Memory B cell (primary cell): ENCODE measurements around the gene PNKD.

Source experiments
- ATAC-seq: fragments of 150-1000 bp; cut with Tn5 transposase; 2 replicates; pipeline ENCODE4 v1.10.0; 2021; ENCODE audit warnings: low read depth, mild to moderate bottlenecking, moderate library complexity
- DNase-seq, 2 donors: peaks; one replicate each; pipeline ENCODE4 v3.0.0; 2022; ENCODE audit warnings: low spot score in 2 of 2
- H3K27ac Mint-ChIP-seq: one replicate; pipeline ENCODE4 v1.8.0; 2022; ENCODE audit warnings: mild to moderate bottlenecking, moderate library complexity, mixed read lengths
- H3K27me3 Mint-ChIP-seq: one replicate; pipeline ENCODE4 v1.8.0; 2022; ENCODE audit warnings: mixed read lengths
- H3K36me3 Mint-ChIP-seq: one replicate; pipeline ENCODE4 v1.8.0; 2022; ENCODE audit warnings: mild to moderate bottlenecking, mixed read lengths
- H3K4me1 Mint-ChIP-seq: one replicate; pipeline ENCODE4 v1.8.0; 2022; ENCODE audit warnings: mixed read lengths
- H3K4me3 Mint-ChIP-seq: one replicate; pipeline ENCODE4 v1.8.0; 2022; ENCODE audit warnings: mild to moderate bottlenecking, moderate library complexity, mixed read lengths
- H3K9me3 Mint-ChIP-seq: one replicate; pipeline ENCODE4 v1.8.0; 2022; ENCODE audit warnings: mixed read lengths

Gene PNKD

DNA sequence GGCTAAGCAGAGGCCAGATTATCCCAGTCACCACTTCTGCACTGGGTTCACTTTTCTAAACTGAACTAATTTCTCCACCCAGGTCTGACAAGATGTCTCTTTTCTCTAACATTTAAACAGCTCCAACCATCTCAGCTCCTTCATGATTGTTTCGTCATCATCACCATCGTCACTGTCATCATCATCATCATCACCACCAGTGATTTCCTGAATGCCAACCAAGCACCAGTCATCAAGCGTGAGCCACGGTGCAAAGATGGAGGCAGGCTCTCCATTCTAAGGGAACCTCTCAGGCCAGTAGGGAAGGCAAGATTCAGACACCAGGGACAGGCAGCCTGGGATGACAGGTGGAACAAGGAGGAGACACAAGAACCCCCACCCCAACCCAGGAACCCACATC lies 47.5 kb downstream of the PNKD start:
- Mint-ChIP-seq H3K27ac (no peak overlapping the region), H3K9me3 (no peaks in the 10 kb centered on the region), H3K27me3 (no peaks in the 10 kb centered on the region), H3K4me3 (no peak overlapping the region), H3K4me1 (peaks cover 25% of the 10 kb centered on the region), H3K36me3 (no peaks in the 10 kb centered on the region)
- no peak for ATAC-seq
- no peak for DNase-seq

DNA sequence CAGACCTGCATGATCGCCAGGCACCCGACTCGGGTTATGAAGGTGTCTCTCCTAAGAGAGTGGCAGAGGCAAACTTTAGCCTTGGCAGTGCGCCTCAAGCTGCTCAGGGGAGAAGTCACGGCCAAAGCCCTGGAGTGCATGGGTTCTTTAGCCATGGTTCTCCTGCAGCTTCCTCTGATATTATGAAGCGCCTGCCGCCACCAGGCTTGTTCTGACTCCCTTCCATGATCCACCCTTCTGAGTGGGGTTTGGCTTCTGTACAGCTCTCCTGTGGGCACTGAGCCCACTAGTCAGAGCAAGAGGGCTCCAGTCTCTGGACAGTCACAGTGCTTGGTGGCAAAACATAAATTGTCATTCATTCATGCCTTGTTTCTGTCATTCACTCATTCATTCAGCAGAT lies 47.9 kb downstream of the PNKD start:
- Mint-ChIP-seq H3K27ac (no peak overlapping the region), H3K9me3 (no peaks in the 10 kb centered on the region), H3K4me1 (peaks cover 26% of the 10 kb centered on the region), H3K4me3 (no peak overlapping the region), H3K36me3 (no peaks in the 10 kb centered on the region), H3K27me3 (no peaks in the 10 kb centered on the region)
- DNase-seq (no peak), ATAC-seq (no peak)

DNA sequence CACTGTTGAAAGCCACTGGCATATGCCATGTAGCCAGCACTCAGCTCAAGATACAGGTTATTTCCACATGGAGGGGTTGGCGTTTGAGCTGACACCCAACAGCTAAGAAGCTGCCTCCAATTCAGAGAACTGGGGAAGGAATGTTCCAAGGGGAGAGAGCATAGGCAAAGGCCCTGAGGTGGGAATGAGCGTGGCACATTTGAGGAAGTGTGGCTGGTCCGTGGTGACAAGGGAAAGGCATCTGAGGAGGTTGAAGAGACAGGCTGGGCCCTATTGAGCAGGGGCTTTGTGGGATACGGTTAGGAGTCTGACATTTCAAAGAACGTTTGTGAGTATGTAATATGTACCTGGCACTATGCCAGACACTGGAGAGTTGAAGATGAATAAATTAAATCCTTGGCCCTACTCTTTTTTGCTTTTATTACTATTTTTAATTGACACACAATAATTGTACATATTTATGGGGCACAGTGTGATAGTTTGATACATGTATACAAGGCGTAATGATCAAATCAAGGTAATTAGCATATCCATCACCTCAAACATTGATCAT lies 49.6 kb downstream of the PNKD start:
- DNase-seq (no peak), ATAC-seq (no peak)
- Mint-ChIP-seq H3K27ac (no peak overlapping the region), H3K9me3 (no peaks in the 10 kb centered on the region), H3K36me3 (no peaks in the 10 kb centered on the region), H3K4me3 (no peak overlapping the region), H3K27me3 (peaks cover 5% of the 10 kb centered on the region), H3K4me1 (peaks cover 34% of the 10 kb centered on the region)

DNA sequence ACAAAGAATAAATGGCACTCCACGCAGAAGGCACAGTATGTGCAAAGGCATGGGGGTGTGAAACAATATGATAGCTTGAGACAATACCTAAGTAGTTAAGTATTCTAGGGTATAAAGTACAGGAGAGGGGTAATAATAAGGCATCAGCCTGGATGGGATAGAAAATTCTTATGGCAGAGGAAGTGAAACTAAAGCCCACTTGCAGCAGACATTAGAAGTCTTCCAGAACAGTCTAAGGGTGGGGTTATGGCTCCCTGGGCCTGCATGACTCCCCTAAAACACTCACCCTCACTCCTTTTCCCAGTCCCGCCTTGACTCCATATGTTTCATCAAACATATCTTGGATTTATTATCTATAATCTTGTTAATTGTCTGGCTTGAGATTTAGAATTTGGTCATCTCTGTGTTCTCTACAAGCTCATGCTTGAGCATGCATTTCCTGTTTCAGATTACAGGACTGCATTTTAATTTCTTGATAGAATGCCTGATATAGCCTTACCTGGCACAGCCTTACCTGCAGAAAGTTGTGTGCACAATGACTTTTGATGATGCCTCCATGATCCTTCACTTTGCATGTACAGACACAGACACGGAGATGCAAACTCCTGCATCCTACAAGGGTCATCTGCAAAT lies 50.5 kb downstream of the PNKD start:
- no peaks in the 10 kb centered on the region for H3K9me3 Mint-ChIP-seq
- peak in 1 of 2 donors; percentile 10 for DNase-seq
- no peaks in the 10 kb centered on the region for H3K36me3 Mint-ChIP-seq
- H3K27me3 Mint-ChIP-seq: peaks cover 5% of the 10 kb centered on the region
- H3K4me1 Mint-ChIP-seq: peaks cover 32% of the 10 kb centered on the region
- peak; percentile 57 for ATAC-seq
- H3K27ac Mint-ChIP-seq: no peak overlapping the region
- H3K4me3 Mint-ChIP-seq: peak overlapping the region; percentile 29

DNA sequence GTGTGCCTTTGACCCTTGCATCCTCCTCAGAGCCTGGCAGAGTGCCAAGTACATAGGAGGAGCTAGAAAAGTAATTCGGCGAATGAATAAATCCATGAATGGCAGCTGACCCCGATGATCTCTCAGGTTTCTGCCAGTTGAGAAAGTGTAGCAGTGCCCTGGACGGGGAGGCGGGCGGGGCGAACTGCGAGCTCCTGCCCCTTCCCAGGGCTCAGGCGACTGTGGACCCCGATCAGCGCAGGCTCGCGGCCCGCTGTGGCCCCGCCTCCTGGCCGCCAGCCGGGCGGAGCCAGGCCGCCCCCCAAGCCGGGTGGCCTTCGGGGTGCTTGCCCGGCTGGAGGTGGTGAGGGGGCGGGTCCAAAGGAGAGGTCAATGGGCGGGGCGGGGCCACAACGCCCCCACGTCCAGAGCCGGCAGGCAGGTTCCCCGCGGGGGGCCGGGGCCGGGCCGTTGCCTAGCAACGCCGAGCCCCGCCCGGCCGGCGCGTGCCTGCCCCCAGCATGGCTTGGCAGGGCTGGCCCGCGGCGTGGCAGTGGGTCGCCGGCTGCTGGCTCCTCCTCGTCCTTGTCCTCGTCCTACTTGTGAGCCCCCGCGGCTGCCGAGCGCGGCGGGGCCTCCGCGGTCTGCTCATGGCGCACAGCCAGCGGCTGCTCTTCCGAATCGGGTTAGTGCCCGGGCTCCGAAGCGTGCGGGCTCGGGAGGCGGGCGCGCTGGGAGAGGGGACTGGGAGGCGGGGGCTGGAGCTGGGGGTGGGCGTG lies 52.6 kb downstream of the PNKD start:
- Mint-ChIP-seq H3K27ac (peak overlapping the region; percentile 68), H3K4me1 (peaks cover 29% of the 10 kb centered on the region), H3K27me3 (peaks cover 5% of the 10 kb centered on the region), H3K4me3 (peak overlapping the region; percentile 84), H3K36me3 (no peaks in the 10 kb centered on the region), H3K9me3 (no peaks in the 10 kb centered on the region)
- ATAC-seq (peak; percentile 69), DNase-seq (peak; percentile 25 to 41)

DNA sequence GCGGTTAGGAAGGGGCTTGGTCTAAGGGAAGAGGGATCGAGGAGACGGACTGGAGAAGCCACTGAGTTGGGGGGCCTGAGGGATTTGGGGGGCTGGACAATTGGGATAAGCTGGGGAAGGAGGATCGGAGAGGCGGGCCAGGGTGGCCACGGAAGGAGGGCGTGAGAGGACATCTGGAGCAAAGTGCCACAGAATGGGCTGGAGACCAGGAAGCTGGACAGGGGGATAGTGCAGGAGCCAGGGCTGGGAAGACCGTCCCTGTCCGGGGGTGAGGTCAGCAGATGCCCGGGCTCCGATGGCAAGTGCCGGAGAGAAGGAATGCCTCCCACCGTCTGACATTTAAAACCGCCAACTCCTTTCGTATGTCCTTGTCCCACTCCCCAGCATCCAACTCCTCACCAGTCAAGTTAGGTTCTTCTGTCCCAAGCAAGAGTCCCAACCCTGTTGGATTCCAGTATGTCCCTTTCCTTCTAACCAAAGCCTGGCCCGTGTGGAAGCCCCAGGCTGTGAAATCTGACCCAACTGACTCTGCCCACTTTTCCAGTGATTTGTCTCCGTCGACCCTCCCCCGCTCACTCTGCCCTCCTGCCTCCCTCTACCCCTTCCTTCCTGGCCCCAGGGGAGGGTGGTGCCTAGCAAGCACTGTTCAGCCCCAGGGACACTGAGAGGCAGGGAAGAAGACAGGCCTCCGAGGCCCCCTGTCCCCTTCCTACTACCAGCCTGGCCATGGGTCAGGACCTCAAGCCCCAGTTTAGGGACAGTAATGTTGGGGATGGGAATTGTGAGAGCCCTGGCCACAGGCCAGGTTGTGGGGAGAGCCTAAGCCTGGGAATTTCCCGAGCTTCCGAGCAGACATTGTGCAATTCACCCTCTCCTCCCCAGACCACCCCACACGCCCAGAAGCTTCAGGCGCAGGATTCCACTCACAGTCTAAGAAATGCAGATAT lies 53.5 kb downstream of the PNKD start:
- peak overlapping the region; percentile 84 for H3K4me3 Mint-ChIP-seq
- no peak for ATAC-seq
- no peaks in the 10 kb centered on the region for H3K36me3 Mint-ChIP-seq
- H3K27ac Mint-ChIP-seq: peak overlapping the region; percentile 68
- peaks cover 5% of the 10 kb centered on the region for H3K27me3 Mint-ChIP-seq
- DNase-seq: no peak
- H3K4me1 Mint-ChIP-seq: peaks cover 29% of the 10 kb centered on the region
- no peaks in the 10 kb centered on the region for H3K9me3 Mint-ChIP-seq

DNA sequence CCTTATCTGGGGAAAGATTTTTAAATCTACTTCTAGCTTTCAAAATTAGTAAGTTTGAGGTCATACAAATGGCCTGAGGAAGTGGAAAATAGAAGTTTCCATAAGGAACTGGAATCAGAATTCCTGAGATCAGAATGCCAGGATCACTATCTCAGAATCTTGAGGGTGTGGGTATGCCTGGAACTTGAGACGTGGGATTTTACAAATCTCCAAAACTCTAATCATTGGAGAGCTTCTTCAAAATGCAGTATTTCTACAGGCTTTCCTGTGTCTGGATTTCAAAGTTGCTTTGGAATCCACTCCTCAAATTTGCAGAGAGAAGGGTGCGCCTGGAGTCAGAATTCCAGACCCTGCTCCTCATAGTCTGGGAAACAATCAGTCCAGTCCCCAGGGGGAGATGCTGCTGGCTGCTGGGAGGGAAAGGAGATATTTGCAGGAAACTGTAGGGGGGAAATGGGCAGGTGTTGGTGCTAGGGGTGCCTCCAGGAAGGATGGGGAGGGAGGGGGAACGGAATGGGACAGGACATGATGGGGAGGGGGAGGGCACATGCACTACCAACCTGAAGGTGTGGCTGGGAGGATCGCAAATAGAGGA lies 55.3 kb downstream of the PNKD start:
- Mint-ChIP-seq H3K4me1 (peaks cover 39% of the 10 kb centered on the region), H3K4me3 (no peak overlapping the region)

DNA sequence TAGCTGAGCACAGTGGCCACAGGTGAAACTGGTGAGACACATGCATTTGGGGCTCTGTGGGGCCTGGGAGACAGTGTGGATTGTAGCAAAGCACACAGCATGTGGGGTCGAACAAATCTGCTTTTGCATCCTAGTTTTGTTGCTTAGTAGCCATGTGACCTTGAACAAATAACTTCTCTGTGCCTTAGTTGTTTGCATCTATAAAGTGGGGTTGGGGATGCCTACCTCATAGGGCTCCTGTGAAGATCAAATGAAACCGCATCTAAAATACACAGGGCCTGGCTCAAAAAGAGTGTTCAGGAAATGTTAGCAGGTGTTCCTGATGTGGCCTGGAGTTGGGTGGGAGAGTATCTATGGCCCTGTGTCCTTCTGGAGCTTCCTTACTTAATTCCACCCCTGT lies 56.0 kb downstream of the PNKD start:
- H3K36me3 Mint-ChIP-seq: no peaks in the 10 kb centered on the region
- no peaks in the 10 kb centered on the region for H3K9me3 Mint-ChIP-seq
- peaks cover 5% of the 10 kb centered on the region for H3K27me3 Mint-ChIP-seq
- H3K4me3 Mint-ChIP-seq: no peak overlapping the region
- no peak for DNase-seq
- H3K27ac Mint-ChIP-seq: no peak overlapping the region
- ATAC-seq: no peak
- peaks cover 34% of the 10 kb centered on the region for H3K4me1 Mint-ChIP-seq

More for the DNA sequence above, 55.3 kb downstream of the PNKD start:
- Mint-ChIP-seq H3K9me3 (no peaks in the 10 kb centered on the region), H3K27me3 (peaks cover 5% of the 10 kb centered on the region), H3K27ac (no peak overlapping the region), H3K36me3 (no peaks in the 10 kb centered on the region)
- DNase-seq (no peak), ATAC-seq (no peak)

DNA sequence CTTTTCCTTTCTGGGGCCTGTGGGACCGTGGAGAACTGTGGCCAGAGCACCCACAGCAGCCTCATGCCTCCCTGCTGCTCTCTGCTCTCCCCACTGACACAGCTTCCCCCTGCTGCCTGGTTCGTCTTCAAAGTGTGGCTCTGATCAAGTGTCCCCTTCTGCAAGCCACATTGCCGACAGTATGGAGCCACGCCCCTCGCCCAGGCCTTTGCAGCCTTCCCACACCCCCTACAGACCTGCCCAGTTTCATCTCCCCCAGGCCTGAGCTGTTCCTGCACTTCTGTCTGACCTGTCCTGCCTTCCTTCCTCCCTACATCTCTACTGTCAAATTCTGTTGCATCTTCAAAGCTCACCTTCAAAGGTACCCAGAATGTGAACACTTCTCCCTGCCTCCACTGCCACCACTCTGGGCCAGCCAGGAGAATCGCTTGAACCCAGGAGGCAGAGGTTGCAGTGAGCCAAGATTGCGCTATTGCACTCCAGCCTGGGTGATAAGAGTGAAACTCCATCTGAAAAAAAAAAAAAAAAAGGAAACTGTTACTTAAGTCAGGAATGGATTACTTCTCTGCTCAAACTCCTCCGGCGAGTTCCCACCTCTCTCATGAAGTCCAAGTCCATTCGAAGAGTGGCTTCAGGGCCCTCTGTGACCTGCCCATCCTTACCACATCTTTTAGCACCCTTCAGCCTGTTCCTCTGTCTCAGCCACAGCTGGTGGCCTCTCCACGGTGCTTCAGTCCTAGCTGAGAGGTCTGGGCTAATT lies 57.3 kb downstream of the PNKD start:
- Mint-ChIP-seq H3K27me3 (peaks cover 5% of the 10 kb centered on the region), H3K4me3 (no peak overlapping the region), H3K36me3 (no peaks in the 10 kb centered on the region), H3K4me1 (peaks cover 29% of the 10 kb centered on the region), H3K9me3 (no peaks in the 10 kb centered on the region), H3K27ac (no peak overlapping the region)
- DNase-seq: no peak
- ATAC-seq: no peak

DNA sequence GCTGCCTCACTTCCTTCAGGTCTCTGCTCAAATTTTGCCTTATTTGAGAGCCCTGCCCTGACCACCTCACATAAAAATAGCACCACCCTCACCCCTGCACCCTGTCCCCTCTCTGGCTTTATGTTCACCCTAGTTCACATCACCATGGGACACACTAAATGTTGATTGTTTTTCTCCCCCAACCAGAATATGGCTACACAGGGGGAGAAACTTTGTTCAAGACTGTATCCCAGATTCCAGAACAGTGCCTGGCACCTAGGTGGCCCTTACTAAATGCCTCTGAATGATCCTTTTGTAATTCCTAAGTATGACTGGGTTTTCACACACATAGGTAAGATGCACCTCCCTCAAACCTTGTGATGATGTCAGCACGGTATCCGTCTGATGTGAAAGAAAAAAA lies 58.0 kb downstream of the PNKD start:
- Mint-ChIP-seq H3K9me3 (no peaks in the 10 kb centered on the region), H3K4me1 (peaks cover 33% of the 10 kb centered on the region), H3K36me3 (no peaks in the 10 kb centered on the region), H3K4me3 (no peak overlapping the region), H3K27me3 (peaks cover 5% of the 10 kb centered on the region), H3K27ac (no peak overlapping the region)
- DNase-seq (no peak), ATAC-seq (no peak)

DNA sequence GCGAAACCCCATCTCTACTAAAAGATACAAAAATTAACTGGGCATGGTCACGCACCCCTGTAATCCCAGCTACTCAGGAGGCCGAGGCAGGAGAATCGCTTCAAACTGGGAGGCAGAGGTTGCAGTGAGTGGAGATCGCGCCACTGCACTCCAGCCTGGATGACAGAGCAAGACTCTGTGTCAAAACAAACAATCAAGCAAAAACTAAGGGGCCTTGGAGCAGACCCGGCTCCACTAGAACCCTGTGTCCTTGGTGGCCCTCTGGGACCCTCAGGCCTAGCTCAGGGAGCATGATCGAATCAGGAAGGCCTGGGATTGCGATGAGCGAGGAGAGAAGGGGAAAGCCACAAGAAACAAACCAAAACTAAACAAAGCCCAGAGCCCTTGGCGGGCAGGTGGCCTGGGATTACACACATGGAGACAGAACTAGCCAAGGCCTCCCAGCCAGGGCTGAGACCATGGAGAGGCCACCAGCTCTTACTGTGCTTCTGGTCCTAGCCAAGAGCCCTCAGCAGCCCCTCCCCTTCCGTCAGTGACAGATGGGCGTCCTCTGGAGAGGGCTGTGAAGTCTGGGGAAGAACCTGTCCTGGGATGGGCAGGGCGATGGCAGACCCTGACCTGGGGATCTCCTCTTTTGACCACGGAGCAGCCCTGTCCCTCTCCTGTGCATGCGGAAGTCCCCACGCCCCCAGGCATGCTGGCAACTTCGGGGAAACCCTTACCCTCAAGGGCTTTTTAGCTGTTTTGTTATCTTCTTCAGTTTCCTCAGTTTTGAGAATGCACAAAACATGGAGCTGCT lies 58.9 kb downstream of the PNKD start:
- peak; percentile 23 to 32 for DNase-seq
- Mint-ChIP-seq H3K36me3 (no peaks in the 10 kb centered on the region), H3K27ac (peak overlapping the region; percentile 87), H3K9me3 (no peaks in the 10 kb centered on the region), H3K27me3 (no peaks in the 10 kb centered on the region), H3K4me3 (peak overlapping the region; percentile 74), H3K4me1 (peaks cover 31% of the 10 kb centered on the region)
- peak; percentile 73 for ATAC-seq

DNA sequence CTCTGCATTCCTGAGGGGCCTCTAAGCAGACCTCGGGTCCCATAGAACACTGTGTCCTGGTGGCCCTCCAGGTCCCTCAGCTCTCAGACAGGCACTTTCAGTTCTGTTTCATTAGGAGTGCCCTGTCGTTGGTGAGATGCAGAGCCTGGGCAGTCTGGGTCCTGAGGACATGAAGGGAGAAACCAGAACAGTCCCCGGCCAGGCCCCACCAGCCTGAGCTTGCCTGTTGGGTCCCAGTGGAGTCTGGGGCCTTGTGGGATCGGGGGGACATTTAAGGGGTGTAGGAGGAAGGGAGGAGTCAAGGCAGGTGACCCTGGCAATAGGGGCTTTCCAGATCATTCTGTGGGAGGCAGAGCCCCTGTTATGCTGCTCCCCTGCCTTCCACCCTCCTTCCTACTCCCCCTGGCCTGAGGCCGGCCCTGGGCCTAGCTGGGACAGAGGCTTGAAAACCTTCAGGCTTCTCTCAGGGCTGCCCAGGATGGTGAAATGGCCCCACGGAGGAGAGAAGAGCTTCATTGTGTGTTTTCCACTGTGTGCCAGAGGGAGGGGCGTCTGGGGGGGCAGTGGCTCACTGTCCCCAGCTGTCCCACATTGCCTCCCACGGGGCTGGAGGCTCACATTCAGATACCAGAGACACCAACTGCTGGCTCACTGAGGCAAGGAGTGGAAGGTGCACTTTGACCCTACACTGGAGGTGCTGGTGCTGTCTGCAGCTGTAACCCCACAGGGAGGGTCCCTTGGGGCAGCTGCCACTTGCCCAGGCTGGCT lies 59.7 kb downstream of the PNKD start:
- peak; percentile 7 to 26 for DNase-seq
- peak overlapping the region; percentile 74 for H3K4me3 Mint-ChIP-seq
- H3K4me1 Mint-ChIP-seq: peaks cover 36% of the 10 kb centered on the region
- peak; percentile 70 for ATAC-seq
- no peaks in the 10 kb centered on the region for H3K9me3 Mint-ChIP-seq
- peak overlapping the region; percentile 87 for H3K27ac Mint-ChIP-seq
- no peaks in the 10 kb centered on the region for H3K27me3 Mint-ChIP-seq
- H3K36me3 Mint-ChIP-seq: no peaks in the 10 kb centered on the region
